IPS-NIHi7 (cell line): ENCODE data around the gene TMEM108.

ENCODE experiments used
- DNase-seq: peaks from one replicate; pipeline ENCODE4 v3.0.0; 2012; ENCODE audit warnings: mixed read lengths; ENCODE audit errors: extremely low spot score

Gene TMEM108

GRCh38 chr3:133117342-133117741 is 79.2 kb downstream of the TMEM108 start:
- DNase-seq: no peak

- DNase-seq: no peak
These were observed 81.0 kb downstream of the TMEM108 start for GRCh38 chr3:133119176-133119575.

DNA sequence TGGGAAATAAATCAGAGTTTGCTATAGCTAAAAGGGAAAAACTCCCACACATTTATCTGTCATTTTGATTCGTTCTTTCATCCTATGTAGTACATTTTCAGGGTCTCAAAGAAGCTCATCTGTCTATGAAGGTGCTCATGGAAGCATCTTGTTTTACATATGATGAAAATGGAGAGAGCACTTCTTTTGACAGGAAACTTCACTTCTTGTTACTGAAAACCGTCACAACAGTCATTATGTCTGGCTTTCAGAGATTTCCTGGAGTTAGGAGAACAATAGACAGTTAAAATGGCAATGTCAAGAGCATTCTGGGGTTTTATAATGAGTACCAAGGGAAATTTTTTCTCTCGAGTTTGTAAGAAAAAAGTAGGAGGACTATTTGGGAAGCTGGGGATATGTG is 83.3 kb downstream of the TMEM108 start:
- no peak for DNase-seq

GRCh38 chr3:133123636-133124035 is 85.4 kb downstream of the TMEM108 start:
- no peak for DNase-seq

- DNase-seq: no peak
These were observed 86.3 kb downstream of the TMEM108 start for GRCh38 chr3:133124511-133124910.

DNA sequence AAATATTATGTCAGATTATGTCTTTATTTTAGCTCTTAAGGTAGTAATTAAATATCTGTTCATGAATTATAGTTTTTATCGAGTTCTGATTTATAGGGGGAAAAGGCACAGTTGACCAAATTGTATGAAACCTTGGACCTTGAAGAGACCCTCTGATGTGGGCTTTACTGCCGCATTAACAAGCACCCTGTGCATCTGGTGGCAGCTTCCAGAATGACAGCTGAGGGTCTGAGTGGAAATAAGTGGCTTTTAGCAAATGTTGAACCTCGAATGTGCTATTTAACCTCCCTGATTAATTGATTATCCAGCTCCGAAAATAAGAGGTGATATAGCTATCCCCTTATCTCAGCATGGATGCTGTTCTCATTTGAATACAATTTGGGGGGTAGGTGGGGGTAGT is 87.0 kb downstream of the TMEM108 start:
- no peak for DNase-seq

- DNase-seq: no peak
These were observed 87.6 kb downstream of the TMEM108 start for GRCh38 chr3:133125802-133126201.

- no peak for DNase-seq
These were observed 89.2 kb downstream of the TMEM108 start for GRCh38 chr3:133127381-133127780.

DNA sequence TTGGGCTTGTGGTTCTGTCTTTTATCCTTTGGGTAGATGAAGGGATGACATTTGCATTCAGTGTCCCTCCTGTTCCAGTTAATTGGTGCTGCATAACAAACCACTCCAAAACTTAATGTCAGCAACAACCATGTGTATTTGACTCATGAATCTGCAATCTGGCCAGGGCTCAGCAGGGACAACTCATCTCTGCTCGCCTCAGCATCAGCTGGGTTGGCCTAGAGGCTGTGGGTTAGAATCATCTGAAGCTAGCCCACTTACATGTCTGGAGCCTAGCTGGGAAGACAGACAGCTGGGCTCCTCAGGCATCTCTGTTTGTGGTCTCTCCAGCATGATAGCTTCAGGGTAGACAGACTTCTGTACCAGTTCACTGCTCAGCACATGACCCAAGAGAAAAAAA is 92.0 kb downstream of the TMEM108 start:
- no peak for DNase-seq

- DNase-seq: no peak
These were observed 97.1 kb downstream of the TMEM108 start for GRCh38 chr3:133135306-133135705.

GRCh38 chr3:133136114-133137041 is 98.2 kb downstream of the TMEM108 start:
- no peak for DNase-seq

DNA sequence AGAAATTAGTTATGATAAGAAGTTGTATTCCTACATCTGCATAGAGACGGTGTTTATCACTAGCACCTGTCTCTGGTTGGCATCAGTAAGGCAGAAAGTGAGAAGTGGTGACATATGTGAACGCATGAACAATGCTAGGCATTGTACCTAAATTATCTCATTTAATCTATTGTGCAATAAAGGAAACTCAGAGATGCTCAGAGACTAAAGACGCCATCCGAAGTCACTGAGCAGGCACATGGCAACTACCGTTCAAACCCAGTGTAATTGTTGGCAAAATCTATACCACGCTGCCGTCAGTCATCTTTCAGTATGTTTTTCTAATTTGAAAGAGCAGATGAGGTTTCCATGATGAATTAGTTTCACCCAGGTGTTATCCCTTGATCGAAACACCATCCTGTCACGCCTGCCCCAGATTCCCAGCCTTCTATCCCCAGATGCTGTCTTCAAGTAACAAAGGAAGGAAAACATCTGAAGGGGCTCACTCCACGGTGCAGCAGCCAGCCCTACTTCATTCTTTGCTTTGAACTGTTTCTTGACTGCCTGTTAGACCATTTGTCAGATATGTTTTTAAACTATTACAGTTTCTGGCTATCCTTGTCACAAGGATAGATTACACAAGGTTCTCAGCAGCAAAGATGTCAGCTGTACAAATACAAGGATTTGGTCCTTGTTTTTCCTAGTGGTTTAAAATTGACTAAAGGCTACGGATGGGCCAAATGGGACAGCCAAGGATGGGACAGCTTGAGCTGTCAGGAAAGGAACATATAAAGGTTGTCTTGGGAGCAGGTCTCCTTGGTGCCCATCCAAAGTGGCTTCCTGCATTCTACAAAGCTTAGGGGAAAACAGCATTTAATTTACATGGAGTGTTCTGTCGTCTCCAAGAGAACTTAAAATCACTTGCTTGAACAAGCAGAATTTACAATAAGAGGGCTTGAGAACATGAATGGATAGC is 99.1 kb downstream of the TMEM108 start:
- no peak for DNase-seq

DNA sequence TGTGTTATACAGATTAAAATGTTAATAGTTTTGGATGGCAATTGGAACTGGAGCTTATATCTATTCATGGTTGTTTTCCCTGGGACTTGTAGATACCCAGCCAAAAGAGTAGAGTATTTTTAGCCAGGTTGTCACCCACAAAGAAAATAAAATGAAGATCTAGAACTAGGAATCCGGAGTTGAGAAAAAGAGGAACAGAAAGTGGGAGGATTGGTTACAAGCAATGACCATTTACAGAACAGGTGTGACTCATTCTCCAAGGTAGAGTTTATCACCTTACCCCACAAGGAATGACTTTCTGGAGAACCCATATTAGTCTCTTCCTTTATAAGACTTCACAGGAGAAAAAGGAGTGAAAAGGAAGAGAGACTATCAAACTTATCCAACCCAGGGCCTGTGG is 99.8 kb downstream of the TMEM108 start:
- no peak for DNase-seq

GRCh38 chr3:133152056-133152455 is 113.9 kb downstream of the TMEM108 start:
- DNase-seq: no peak

- DNase-seq: no peak
These were observed 114.6 kb downstream of the TMEM108 start for GRCh38 chr3:133152681-133153220.

GRCh38 chr3:133153382-133153781 is 115.2 kb downstream of the TMEM108 start:
- DNase-seq: no peak

DNA sequence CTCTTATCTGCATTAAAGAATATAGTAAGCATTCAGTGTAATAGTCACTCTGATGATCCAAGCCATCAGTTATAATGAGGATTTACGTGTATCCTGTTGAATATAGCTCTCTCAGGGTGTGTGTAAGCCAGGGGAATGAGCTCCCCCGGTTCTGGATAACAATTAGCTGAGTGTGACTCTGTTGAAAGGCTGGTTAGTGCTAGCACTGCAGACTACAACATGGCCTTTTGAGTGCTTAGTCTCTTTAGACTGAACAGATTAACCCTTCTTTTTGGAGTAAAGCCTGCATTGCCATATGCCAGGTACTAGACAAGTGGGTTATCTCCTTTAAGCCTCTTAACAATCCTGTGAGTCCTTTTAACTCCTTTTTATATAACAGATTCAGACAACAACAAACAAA is 119.5 kb downstream of the TMEM108 start:
- DNase-seq: no peak

DNA sequence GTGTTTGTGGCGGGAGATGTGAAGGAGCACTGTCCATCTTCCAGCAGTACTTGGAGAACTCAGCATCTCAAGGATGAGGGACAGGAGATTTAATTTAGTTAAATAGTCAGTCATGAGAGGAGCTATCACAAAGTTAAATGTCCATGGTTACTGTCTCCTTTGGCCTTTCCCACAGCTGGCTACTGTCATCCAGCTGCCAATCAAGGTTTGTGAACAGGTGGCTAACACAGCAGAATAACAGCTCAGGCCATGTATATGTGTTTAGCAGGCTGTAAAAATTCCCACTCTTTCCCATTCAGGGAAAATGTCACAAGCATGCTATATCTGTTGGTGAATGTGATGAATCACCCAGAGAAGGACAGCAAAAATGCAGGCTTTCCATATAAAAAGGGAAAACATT is 120.5 kb downstream of the TMEM108 start:
- no peak for DNase-seq

DNA sequence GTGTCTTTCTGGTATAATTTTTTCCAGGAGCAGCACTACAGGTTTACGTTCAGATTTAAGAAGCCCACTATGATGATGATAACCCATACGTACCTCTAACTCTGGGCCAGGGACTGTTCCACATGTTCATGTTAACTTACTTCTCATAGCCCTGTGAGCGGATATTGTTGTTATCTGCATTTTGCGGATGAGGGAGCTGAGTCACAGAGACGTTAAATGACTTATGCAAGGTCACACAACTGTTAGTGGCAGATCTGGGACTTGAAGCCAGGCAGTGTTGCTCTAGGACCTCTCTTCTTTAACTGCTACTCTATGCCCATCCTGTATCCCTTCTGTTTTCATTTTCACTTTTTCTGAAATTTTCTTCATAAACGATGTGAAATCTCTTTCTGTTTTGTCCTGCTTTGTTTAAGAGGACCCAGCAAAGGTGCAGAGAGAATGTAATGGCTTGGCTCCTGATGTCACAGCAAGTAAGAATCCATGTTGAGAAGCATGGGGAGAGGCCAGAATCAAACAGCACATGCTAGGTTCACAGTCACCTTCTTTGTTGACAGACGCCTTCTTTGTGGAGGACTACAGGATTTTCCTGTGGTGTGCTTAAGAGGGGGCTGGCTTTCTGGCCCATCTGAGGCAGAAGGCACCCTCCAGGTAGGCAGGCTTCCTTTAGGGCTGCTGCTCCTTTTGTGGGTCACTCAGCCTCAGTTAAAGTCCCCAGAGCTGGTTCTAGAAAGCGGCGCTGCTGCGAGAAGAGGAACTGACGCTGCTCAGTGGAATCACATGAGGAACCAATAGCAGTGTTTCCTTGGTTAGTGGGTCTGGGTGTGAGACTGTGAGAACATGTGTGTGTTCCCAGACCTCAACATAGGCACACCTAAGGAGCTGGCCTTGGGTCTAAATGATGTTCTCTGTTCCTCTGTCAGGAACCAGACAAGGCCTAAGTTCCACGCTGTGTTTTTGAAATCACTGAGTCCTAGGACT is 121.6 kb downstream of the TMEM108 start:
- DNase-seq: no peak

DNA sequence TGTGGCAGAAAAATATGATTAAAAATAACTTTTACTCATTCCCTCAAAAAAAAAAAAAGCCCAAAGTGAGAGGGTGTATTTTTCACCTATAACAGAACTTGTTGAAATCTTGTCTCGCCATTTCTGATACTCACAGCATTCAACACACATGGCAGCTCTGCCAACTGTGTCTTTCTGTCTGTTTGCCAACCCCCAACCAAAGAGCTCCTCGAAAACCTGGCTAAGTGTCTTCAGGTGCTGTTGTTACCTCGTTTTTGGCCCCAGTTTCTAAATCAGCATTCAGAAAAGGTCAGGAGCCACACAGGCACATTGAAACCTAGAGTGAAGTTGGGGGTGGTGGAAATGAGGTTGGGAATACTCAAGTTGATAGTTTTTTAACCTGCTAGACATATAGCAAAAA is 123.5 kb downstream of the TMEM108 start:
- no peak for DNase-seq

DNA sequence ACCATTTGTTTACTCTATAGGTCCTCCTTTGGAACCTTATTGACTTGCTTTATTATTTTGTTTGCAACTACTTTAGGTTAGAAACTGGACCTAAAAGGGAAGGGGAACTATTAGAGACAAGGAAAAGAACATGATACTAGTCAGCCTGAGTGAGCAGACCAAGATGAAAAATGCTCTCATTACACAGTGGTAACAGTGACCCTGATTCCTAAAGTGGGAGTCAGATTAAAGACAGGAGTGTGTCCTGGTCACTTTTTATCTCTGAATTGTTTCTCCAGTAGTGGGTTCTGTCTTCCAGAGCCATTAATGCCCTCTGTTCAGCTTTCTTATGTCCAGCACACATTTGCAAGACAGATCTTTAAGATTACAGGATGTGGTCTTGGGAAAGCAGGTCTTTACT is 124.1 kb downstream of the TMEM108 start:
- no peak for DNase-seq
